T-helper 2 cell treated with Interferon-gamma antibody and Interleukin-4, amounts not matched to agents 5 μg/mL and 100 μg/mL, for 36 hours (primary cell): ENCODE data around the gene CYP11A1.

ENCODE experiments used
- DNase-seq: peaks from one replicate; pipeline ENCODE4 v3.0.0; 2021; ENCODE audit warnings: low spot score
- H3K27ac Mint-ChIP-seq: one replicate; pipeline ENCODE4 v1.8.0; 2021; ENCODE audit warnings: mild to moderate bottlenecking, mixed read lengths
- H3K27me3 Mint-ChIP-seq: one replicate; pipeline ENCODE4 v1.8.0; 2021; ENCODE audit warnings: low read depth, mixed read lengths
- H3K36me3 Mint-ChIP-seq: one replicate; pipeline ENCODE4 v1.8.0; 2021; ENCODE audit warnings: low read depth, mixed read lengths
- H3K4me1 Mint-ChIP-seq: one replicate; pipeline ENCODE4 v1.8.0; 2021; ENCODE audit warnings: low read depth, mixed read lengths
- H3K4me3 Mint-ChIP-seq: one replicate; pipeline ENCODE4 v1.8.0; 2022; ENCODE audit warnings: mild to moderate bottlenecking, moderate library complexity, mixed read lengths
- H3K9me3 Mint-ChIP-seq: one replicate; pipeline ENCODE4 v1.8.0; 2021; ENCODE audit warnings: mixed read lengths

The CYP11A1 gene

DNA sequence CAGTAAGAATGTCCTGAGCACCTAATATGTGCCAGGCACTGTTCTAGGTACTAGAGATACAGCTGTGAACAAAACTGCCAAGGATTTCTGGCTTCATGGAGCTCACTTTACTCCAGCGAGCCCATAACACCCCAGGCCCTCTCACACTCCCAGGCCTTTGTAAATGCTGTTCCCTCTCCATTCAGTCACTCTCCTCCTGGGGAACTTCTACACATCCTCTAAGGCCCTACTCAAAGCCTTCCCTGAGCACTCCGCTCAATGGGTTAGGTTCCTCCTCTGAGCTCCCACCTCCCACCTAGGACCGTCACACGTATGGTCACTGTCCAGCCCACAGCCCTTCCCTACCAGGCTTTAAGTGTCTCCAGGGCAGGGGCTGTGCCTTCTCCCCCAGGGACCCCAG lies 39.1 kb upstream of the CYP11A1 start:
- Mint-ChIP-seq H3K36me3 (peaks cover 3% of the 10 kb centered on the region), H3K4me3 (no peak overlapping the region), H3K27me3 (no peaks in the 10 kb centered on the region), H3K27ac (no peak overlapping the region), H3K9me3 (no peaks in the 10 kb centered on the region), H3K4me1 (peaks cover 27% of the 10 kb centered on the region)
- DNase-seq: no peak

GRCh38 chr15:74405823-74406222 lies 38.4 kb upstream of the CYP11A1 start:
- H3K27ac Mint-ChIP-seq: no peak overlapping the region
- no peak overlapping the region for H3K4me3 Mint-ChIP-seq
- no peaks in the 10 kb centered on the region for H3K9me3 Mint-ChIP-seq
- peaks cover 34% of the 10 kb centered on the region for H3K4me1 Mint-ChIP-seq
- no peak for DNase-seq
- H3K27me3 Mint-ChIP-seq: no peaks in the 10 kb centered on the region
- peaks cover 2% of the 10 kb centered on the region for H3K36me3 Mint-ChIP-seq

DNA sequence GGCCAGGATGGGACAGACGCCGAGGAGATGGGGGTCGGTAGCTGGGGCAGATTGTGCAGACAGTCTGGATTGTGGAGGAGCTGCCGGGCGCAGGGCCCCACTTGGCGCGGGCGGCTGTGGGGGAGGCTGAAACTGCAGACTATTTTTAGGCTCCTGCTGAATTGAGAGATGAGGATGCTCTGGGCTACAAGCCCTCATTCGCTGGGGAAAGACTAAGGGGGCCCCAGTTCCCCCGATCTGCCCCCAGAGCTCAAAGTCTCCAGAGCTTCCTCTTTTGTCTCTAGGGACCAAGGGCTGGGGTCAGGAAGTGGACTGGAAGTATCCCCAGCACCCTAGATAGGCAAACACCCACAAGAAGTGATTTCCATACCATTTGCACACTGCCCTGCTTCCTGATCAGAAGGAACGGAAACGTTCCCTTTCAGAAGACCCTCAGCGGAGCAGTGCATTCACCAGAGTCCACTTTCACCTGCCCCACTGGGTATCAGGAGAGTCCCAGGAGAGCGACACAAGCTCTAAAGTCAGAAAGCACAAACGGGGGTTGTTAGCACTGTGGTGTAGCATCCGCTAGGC lies 36.6 kb upstream of the CYP11A1 start:
- Mint-ChIP-seq H3K9me3 (no peaks in the 10 kb centered on the region), H3K4me3 (peak overlapping the region; percentile 59), H3K27ac (peak overlapping the region; percentile 83), H3K36me3 (no peaks in the 10 kb centered on the region), H3K4me1 (peaks cover 48% of the 10 kb centered on the region), H3K27me3 (no peaks in the 10 kb centered on the region)
- DNase-seq: no peak

- H3K9me3 Mint-ChIP-seq: no peaks in the 10 kb centered on the region
- peak overlapping the region; percentile 83 for H3K27ac Mint-ChIP-seq
Observed at GRCh38 chr15:74403588-74403919, 36.1 kb upstream of the CYP11A1 start.

GRCh38 chr15:74402873-74403587 lies 35.6 kb upstream of the CYP11A1 start:
- peak overlapping the region; percentile 59 for H3K4me3 Mint-ChIP-seq
- no peaks in the 10 kb centered on the region for H3K27me3 Mint-ChIP-seq
- peaks cover 56% of the 10 kb centered on the region for H3K4me1 Mint-ChIP-seq
- peak; percentile 89 for DNase-seq
- H3K27ac Mint-ChIP-seq: peak overlapping the region; percentile 83
- H3K36me3 Mint-ChIP-seq: no peaks in the 10 kb centered on the region
- no peaks in the 10 kb centered on the region for H3K9me3 Mint-ChIP-seq

More at GRCh38 chr15:74403588-74403919, 36.1 kb upstream of the CYP11A1 start:
- no peaks in the 10 kb centered on the region for H3K36me3 Mint-ChIP-seq
- H3K27me3 Mint-ChIP-seq: no peaks in the 10 kb centered on the region
- peaks cover 51% of the 10 kb centered on the region for H3K4me1 Mint-ChIP-seq
- H3K4me3 Mint-ChIP-seq: peak overlapping the region; percentile 59
- DNase-seq: no peak

DNA sequence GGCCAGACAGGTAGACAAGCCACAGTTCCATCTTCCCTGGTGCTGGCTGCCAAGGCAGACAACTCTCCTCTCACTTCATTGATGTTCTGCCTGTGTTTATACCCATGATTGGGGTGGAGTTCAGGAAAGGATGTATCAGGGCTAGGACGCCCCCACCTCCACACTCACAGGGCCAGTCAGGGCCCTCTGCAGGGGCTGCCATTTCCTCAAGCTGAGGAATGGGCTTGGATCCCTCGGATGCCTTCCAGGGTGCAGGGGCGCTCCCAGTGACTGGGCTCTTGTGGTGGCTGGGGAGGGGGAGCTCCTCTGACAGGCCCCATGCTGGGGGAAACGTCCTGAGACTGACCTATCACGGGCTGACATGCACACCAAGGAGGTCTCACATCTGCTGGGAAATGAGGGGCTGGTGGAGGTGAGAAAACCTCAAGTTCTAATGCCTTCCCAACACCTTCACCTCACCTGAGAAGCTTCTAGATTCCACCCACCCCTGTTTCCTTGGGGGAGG lies 34.9 kb upstream of the CYP11A1 start:
- H3K27me3 Mint-ChIP-seq: no peaks in the 10 kb centered on the region
- peak overlapping the region; percentile 83 for H3K27ac Mint-ChIP-seq
- peak overlapping the region; percentile 59 for H3K4me3 Mint-ChIP-seq
- peaks cover 62% of the 10 kb centered on the region for H3K4me1 Mint-ChIP-seq
- H3K36me3 Mint-ChIP-seq: no peaks in the 10 kb centered on the region
- DNase-seq: no peak
- no peaks in the 10 kb centered on the region for H3K9me3 Mint-ChIP-seq

DNA sequence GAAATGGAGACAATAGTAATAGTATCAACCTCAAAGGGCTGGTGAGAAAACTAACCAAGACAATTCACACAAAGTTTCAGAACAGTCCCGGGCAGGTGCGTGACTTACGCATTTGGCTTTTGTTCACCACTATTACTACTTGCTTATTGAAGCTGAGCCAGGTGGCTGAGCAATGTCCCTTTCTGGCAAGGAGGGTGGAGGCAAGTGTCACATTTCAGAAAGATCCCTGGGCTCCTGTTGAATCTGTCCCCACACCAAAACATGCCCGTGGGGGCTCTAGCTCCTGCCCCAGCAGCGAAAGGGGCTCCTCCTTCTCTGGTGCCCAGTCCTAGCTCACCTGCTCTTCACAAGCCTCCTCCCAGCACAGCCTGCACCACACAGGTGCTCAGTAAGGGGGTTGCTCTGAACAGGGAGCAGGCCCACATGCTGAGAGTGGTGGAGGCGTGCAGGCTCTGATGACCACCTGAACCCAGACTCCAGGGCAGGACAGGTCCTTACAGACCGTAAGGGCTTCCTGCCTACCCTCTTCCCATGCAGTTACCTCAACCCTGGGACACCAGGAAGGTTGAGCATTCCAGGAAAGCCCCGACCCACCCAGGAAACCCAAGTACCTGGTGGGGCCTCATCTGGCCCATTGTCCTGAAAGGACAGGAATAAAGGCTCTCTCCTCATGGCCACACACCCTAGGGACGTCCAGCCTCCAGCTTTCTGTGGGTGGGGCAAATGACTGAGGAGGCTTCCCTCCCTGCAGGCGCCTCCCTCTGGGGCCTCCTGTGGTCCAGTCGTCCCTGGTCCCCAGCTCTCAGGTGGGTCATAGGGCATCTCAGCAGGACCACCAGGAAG lies 33.7 kb upstream of the CYP11A1 start:
- Mint-ChIP-seq H3K27ac (peak overlapping the region; percentile 82), H3K4me1 (peaks cover 70% of the 10 kb centered on the region), H3K36me3 (no peaks in the 10 kb centered on the region), H3K4me3 (peak overlapping the region; percentile 59), H3K27me3 (no peaks in the 10 kb centered on the region), H3K9me3 (no peaks in the 10 kb centered on the region)
- DNase-seq: peak; percentile 45

DNA sequence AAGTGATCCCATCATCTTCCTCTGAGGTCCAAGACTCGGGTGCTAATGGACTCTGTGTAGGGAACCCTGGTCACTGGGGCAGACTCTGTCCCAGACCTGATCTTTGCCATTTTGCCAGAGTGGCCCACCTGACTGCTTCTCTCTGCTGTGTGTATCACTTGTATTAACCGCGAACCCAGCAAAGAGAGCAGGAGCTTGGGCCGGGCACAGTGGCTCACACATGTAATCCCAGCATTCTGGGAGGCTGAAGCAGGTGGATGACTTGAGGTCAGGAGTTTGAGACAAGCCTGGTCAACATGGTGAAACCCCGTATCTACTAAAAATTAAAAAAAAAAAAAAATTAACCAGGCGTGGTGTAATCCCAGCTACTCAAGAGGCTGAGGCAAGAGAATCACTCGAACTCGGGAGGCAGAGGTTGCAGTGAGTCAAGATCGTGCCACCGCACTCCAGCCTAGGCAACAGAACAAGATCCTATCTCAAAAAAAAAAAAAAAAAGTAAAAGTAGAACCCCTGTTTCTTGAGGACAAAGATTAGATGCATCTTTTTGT lies 32.9 kb upstream of the CYP11A1 start:
- peak; percentile 69 for DNase-seq

GRCh38 chr15:74399511-74400312 lies 32.3 kb upstream of the CYP11A1 start:
- Mint-ChIP-seq H3K36me3 (no peaks in the 10 kb centered on the region), H3K27me3 (no peaks in the 10 kb centered on the region), H3K4me3 (peak overlapping the region; percentile 59), H3K9me3 (no peaks in the 10 kb centered on the region), H3K27ac (peak overlapping the region; percentile 82), H3K4me1 (peaks cover 70% of the 10 kb centered on the region)
- DNase-seq: peak; percentile 67

More for the DNA sequence above, 32.9 kb upstream of the CYP11A1 start:
- peak overlapping the region; percentile 59 for H3K4me3 Mint-ChIP-seq
- no peaks in the 10 kb centered on the region for H3K36me3 Mint-ChIP-seq
- no peaks in the 10 kb centered on the region for H3K27me3 Mint-ChIP-seq
- H3K9me3 Mint-ChIP-seq: no peaks in the 10 kb centered on the region
- H3K4me1 Mint-ChIP-seq: peaks cover 70% of the 10 kb centered on the region
- H3K27ac Mint-ChIP-seq: peak overlapping the region; percentile 82

- no peaks in the 10 kb centered on the region for H3K27me3 Mint-ChIP-seq
- peaks cover 68% of the 10 kb centered on the region for H3K4me1 Mint-ChIP-seq
- no peaks in the 10 kb centered on the region for H3K36me3 Mint-ChIP-seq
- H3K9me3 Mint-ChIP-seq: no peaks in the 10 kb centered on the region
- H3K4me3 Mint-ChIP-seq: no peak overlapping the region
- H3K27ac Mint-ChIP-seq: peak overlapping the region; percentile 49
- DNase-seq: no peak
Observed at GRCh38 chr15:74399100-74399499, 31.7 kb upstream of the CYP11A1 start.

- Mint-ChIP-seq H3K36me3 (no peaks in the 10 kb centered on the region), H3K27ac (peak overlapping the region; percentile 24), H3K4me1 (peaks cover 60% of the 10 kb centered on the region), H3K27me3 (no peaks in the 10 kb centered on the region), H3K9me3 (no peaks in the 10 kb centered on the region), H3K4me3 (no peak overlapping the region)
- DNase-seq: no peak
Observed at GRCh38 chr15:74398183-74398582, 30.7 kb upstream of the CYP11A1 start.

- Mint-ChIP-seq H3K36me3 (no peaks in the 10 kb centered on the region), H3K4me1 (peaks cover 53% of the 10 kb centered on the region), H3K27me3 (no peaks in the 10 kb centered on the region), H3K4me3 (no peak overlapping the region), H3K27ac (peak overlapping the region; percentile 24), H3K9me3 (no peaks in the 10 kb centered on the region)
- no peak for DNase-seq
Observed at GRCh38 chr15:74397239-74398068, 30.0 kb upstream of the CYP11A1 start.
